ENCODE data around the gene CEP104.

- TF ChIP-seq CTCF (optimal IDR thresholded peaks at IDR 0.05 in 1 of 3, IDR thresholded peaks at IDR 0.05 in 1 of 3, conservative IDR thresholded peaks at IDR 0.05 in 1 of 3; ENCODE audit: extremely low read depth in 1 of 3, insufficient read depth in 2 of 3, low read length in 3 of 3) (no peak), EZH2 (IDR thresholded peaks at IDR 0.05; ENCODE audit: low read length) (no peak)
Measured at GRCh38 chr1:3825356-3825755, 31.7 kb downstream of the CEP104 start.

All from keratinocyte (primary cell).